H1 (cell line): ENCODE data around the gene ZSWIM4. TPM values are rescaled to one million over a fixed set of nuclear protein-coding genes. Genes with fewer than 3 reads are reported as not detected.

Source experiments
- CTCF ChIA-PET: fragments of 300-600 bp; sonication (Branson Sonifier 250); formaldehyde crosslinking; loops from one replicate; lab custom pipeline; 2021; ENCODE audit not compliant: partially characterized antibody; lab: Charles Lee
- POLR2A ChIA-PET: fragments of 300-600 bp; sonication (Branson Sonifier 250); formaldehyde crosslinking; loops from one replicate; lab custom pipeline; 2021; ENCODE audit warnings: inconsistent platforms; ENCODE audit not compliant: partially characterized antibody; lab: Charles Lee
- DNase-seq, 2 experiments: peaks; one replicate each; pipeline versions ENCODE4 v3.0.0 to v3.0.0-alpha.2; 2010 to 2022; ENCODE audit warnings: low spot score in 2 of 2, low read depth in 1 of 2, mixed read lengths in 1 of 2
- FAIRE-seq: peaks from 2 replicates; lab custom pipeline; 2011; peaks lifted over from hg19 to GRCh38; lab: Jason Lieb, UNC
- H2AFZ ChIP-seq: 2 replicates; pipeline ENCODE4 v1.8.1; 2012; ENCODE audit warnings: low read length, inconsistent platforms
- H2AK5ac ChIP-seq: 2 replicates; pipeline ENCODE4 v1.6.1; 2013; ENCODE audit warnings: low read depth, low read length
- H2BK120ac ChIP-seq: replicated peaks from 2 replicates; pipeline ENCODE3; 2013; ENCODE audit warnings: low read depth, low read length, inconsistent platforms
- H2BK12ac ChIP-seq: 2 replicates; pipeline ENCODE4 v1.6.1; 2013; ENCODE audit warnings: low read depth, low read length
- H2BK15ac ChIP-seq: 2 replicates; pipeline ENCODE4 v1.6.1; 2013; ENCODE audit warnings: low read length
- H2BK20ac ChIP-seq: 2 replicates; pipeline ENCODE4 v1.6.1; 2013; ENCODE audit warnings: low read length
- H2BK5ac ChIP-seq: 2 replicates; pipeline ENCODE4 v1.6.1; 2013; ENCODE audit warnings: low read depth, low read length
- H3K14ac ChIP-seq: 2 replicates; pipeline ENCODE4 v1.6.1; 2013; ENCODE audit warnings: inconsistent platforms; ENCODE audit not compliant: insufficient read length
- H3K18ac ChIP-seq: 2 replicates; pipeline ENCODE4 v1.6.1; 2013; ENCODE audit warnings: low read length; ENCODE audit errors: extremely low read depth
- H3K23ac ChIP-seq: 2 replicates; pipeline ENCODE4 v1.6.1; 2013; ENCODE audit warnings: inconsistent platforms; ENCODE audit not compliant: insufficient read length
- H3K23me2 ChIP-seq: 2 replicates; pipeline ENCODE4 v1.6.1; 2013; ENCODE audit warnings: low read depth, low read length
- H3K27ac ChIP-seq: 2 replicates; pipeline ENCODE4 v1.6.1; 2011; ENCODE audit warnings: low read depth, low read length, inconsistent platforms
- H3K27me3 ChIP-seq, 4 experiments: replicated peaks in 1 of 4; 1 replicate in 1 of 4; 2 replicates in 3 of 4; pipeline versions ENCODE4 v1.6.1 to v1.8.1; 2011 to 2013; ENCODE audit warnings: low read length in 3 of 4, mild to moderate bottlenecking in 3 of 4, inconsistent platforms in 2 of 4, mixed read lengths in 2 of 4, moderate library complexity in 1 of 4; ENCODE audit not compliant: control insufficient read depth in 3 of 4, insufficient read depth in 3 of 4; ENCODE audit errors: extremely low read depth in 1 of 4
- H3K36me3 ChIP-seq, 4 experiments: 2 replicates each; pipeline versions ENCODE4 v1.6.1 to v1.8.1; 2011 to 2013; ENCODE audit warnings: mild to moderate bottlenecking in 4 of 4, low read length in 3 of 4, moderate library complexity in 2 of 4, control low read depth in 1 of 4, inconsistent platforms in 1 of 4; ENCODE audit not compliant: insufficient read depth in 4 of 4, control insufficient read depth in 2 of 4
- H3K4ac ChIP-seq: replicated peaks from 2 replicates; pipeline ENCODE3; 2013; ENCODE audit warnings: low read length, low read depth, mixed read lengths, inconsistent platforms; ENCODE audit not compliant: insufficient read length
- H3K4me1 ChIP-seq, 4 experiments: replicated peaks in 1 of 4; 1 replicate in 1 of 4; 2 replicates in 3 of 4; pipeline versions ENCODE4 v1.6.1 to v1.8.1; 2011 to 2013; ENCODE audit warnings: low read length in 3 of 4, inconsistent platforms in 2 of 4, mixed read lengths in 1 of 4; ENCODE audit not compliant: insufficient read depth in 4 of 4, control insufficient read depth in 3 of 4
- H3K4me2 ChIP-seq, 2 experiments: 2 replicates each; pipeline versions ENCODE4 v1.6.1 to v1.8.1; 2011 to 2013; ENCODE audit warnings: low read depth in 2 of 2, low read length in 2 of 2, control low read depth in 1 of 2, inconsistent platforms in 1 of 2, mild to moderate bottlenecking in 1 of 2; ENCODE audit not compliant: insufficient read depth in 1 of 2
- H3K4me3 ChIP-seq, 4 experiments: fragments of 200-600, 300-600 bp in 1 of 4; sonication (generic), shearing (Covaris generic), sonication (Bioruptor Twin) in 1 of 4; 2 replicates each; pipeline versions ENCODE4 v1.5.1 to v1.8.1; 2011 to 2016; ENCODE audit warnings: low read length in 4 of 4, low read depth in 3 of 4, control low read depth in 2 of 4, inconsistent platforms in 2 of 4, mild to moderate bottlenecking in 2 of 4, mixed read lengths in 1 of 4, moderate library complexity in 1 of 4; ENCODE audit not compliant: insufficient read depth in 2 of 4; ENCODE audit errors: extremely low read depth in 1 of 4
- H3K56ac ChIP-seq: replicated peaks from 2 replicates; pipeline ENCODE3; 2013; ENCODE audit warnings: low read depth, mild to moderate bottlenecking, mixed read lengths, low read length, inconsistent platforms; ENCODE audit not compliant: insufficient read length
- H3K79me1 ChIP-seq: 2 replicates; pipeline ENCODE4 v1.6.1; 2013; ENCODE audit warnings: low read depth, low read length, control low read depth
- H3K79me2 ChIP-seq, 2 experiments: 2 replicates each; pipeline versions ENCODE4 v1.6.1 to v1.8.1; 2012 to 2013; ENCODE audit warnings: low read length in 2 of 2, mild to moderate bottlenecking in 2 of 2, inconsistent platforms in 1 of 2; ENCODE audit not compliant: insufficient read depth in 2 of 2, control insufficient read depth in 1 of 2
- H3K9ac ChIP-seq, 4 experiments: replicated peaks in 1 of 4; 1 replicate in 1 of 4; 2 replicates in 3 of 4; pipeline versions ENCODE4 v1.6.1 to v1.8.1; 2011 to 2013; ENCODE audit warnings: low read depth in 3 of 4, low read length in 3 of 4, control low read depth in 2 of 4, mild to moderate bottlenecking in 2 of 4, moderate library complexity in 2 of 4, inconsistent platforms in 1 of 4; ENCODE audit errors: extremely low read depth in 1 of 4
- H3K9me3 ChIP-seq, 2 experiments: 2 replicates each; pipeline versions ENCODE4 v1.6.1 to v1.8.1; 2012 to 2013; ENCODE audit warnings: mild to moderate bottlenecking in 2 of 2, moderate library complexity in 2 of 2, control low read depth in 1 of 2, inconsistent platforms in 1 of 2, low read depth in 1 of 2, low read length in 1 of 2, mixed read lengths in 1 of 2; ENCODE audit not compliant: insufficient read depth in 2 of 2
- H4K20me1 ChIP-seq, 2 experiments: replicated peaks in 1 of 2; 2 replicates each; pipeline versions ENCODE3 to v1.8.1; 2011 to 2013; ENCODE audit warnings: inconsistent platforms in 2 of 2, low read length in 2 of 2, mild to moderate bottlenecking in 1 of 2; ENCODE audit not compliant: insufficient read depth in 2 of 2, control insufficient read depth in 1 of 2
- H4K5ac ChIP-seq: 2 replicates; pipeline ENCODE4 v1.6.1; 2013; ENCODE audit warnings: low read length, low read depth, mixed read lengths, inconsistent platforms; ENCODE audit not compliant: insufficient read length
- H4K8ac ChIP-seq: 2 replicates; pipeline ENCODE4 v1.8.0; 2013; ENCODE audit warnings: mild to moderate bottlenecking, moderate library complexity, low read length, inconsistent platforms; ENCODE audit not compliant: insufficient read depth; ENCODE audit errors: extremely low read depth
- H4K91ac ChIP-seq: replicated peaks from 2 replicates; pipeline ENCODE3; 2013; ENCODE audit warnings: low read length, mixed read lengths, inconsistent platforms; ENCODE audit not compliant: insufficient read length
- ASH2L ChIP-seq: fragments of 200-600, 300-600 bp; sonication (generic); IDR thresholded peaks from one replicate; pipeline ENCODE4 v1.7.1; 2017; ENCODE audit warnings: low read length
- CBX8 ChIP-seq: fragments of 300-800, 300-1000 bp; sonication (generic); IDR thresholded peaks from 2 replicates; pipeline ENCODE4 v1.7.1; 2016; ENCODE audit warnings: low read depth, low read length, borderline replicate concordance
- CREB1 ChIP-seq: IDR thresholded peaks from 2 replicates; pipeline ENCODE4 v1.6.1; 2012; ENCODE audit warnings: inconsistent platforms
- PHF8 ChIP-seq: fragments of 200-600 bp; sonication (generic); conservative IDR thresholded peaks from 2 replicates; pipeline ENCODE4 v1.7.1; 2012; ENCODE audit warnings: low read depth, mild to moderate bottlenecking, inconsistent platforms, low read length, moderate library complexity
- POLR2A ChIP-seq, 2 experiments: IDR thresholded peaks; 1 replicate in 1 of 2; 2 replicates in 1 of 2; pipeline ENCODE4 v1.6.1; 2011; ENCODE audit warnings: low read depth in 2 of 2, low read length in 2 of 2, mild to moderate bottlenecking in 2 of 2; ENCODE audit errors: control extremely low read depth in 1 of 2
- POLR2AphosphoS5 ChIP-seq: IDR thresholded peaks from 2 replicates; pipeline ENCODE4 v1.6.1; 2011; ENCODE audit warnings: low read depth, low read length
- RBBP5 ChIP-seq: IDR thresholded peaks from 2 replicates; pipeline ENCODE4 v1.7.1; 2012; ENCODE audit warnings: low read depth, mild to moderate bottlenecking, inconsistent platforms, low read length, moderate library complexity, borderline replicate concordance
- SIN3A ChIP-seq, 2 experiments: IDR thresholded peaks in 1 of 2; conservative IDR thresholded peaks in 1 of 2; 2 replicates each; pipeline ENCODE4 v1.6.1; 2011 to 2012; ENCODE audit warnings: low read length in 2 of 2, improper control_type of control experiment in 1 of 2, low read depth in 1 of 2, mild to moderate bottlenecking in 1 of 2
- SP1 ChIP-seq: IDR thresholded peaks from 2 replicates; pipeline ENCODE4 v1.6.1; 2011; ENCODE audit warnings: low read depth, low read length
- TAF1 ChIP-seq: IDR thresholded peaks from 2 replicates; pipeline ENCODE4 v1.6.1; 2011; ENCODE audit warnings: mild to moderate bottlenecking, low read depth, low read length
- WGBS, 2 experiments: shearing (Covaris generic) in 1 of 2; methylation state at CpG; one replicate each; pipeline versions ENCODE4 v1.1.6 to v1.1.7; 2013 to 2015; ENCODE audit warnings: low lambda C conversion rate in 2 of 2, mixed read lengths in 2 of 2, inconsistent platforms in 1 of 2, low coverage in 1 of 2, missing lambda C conversion rate in 1 of 2; ENCODE audit not compliant: insufficient replicate concordance in 2 of 2, insufficient coverage in 1 of 2, insufficient read length in 1 of 2; ENCODE audit errors: extremely low coverage in 1 of 2, missing lambda C conversion rate in 1 of 2; 5-methylcytosine and 5-hydroxymethylcytosine counted together
- polyA plus RNA-seq, 7 experiments: library from polyadenylated mRNA; depleted of rRNA in 3 of 7; stranded (reverse) in 5 of 7; unstranded in 2 of 7; fragments of >200 nt in 5 of 7; fragments of 200-250 nt in 2 of 7; gene quantifications; 1 replicate in 5 of 7; 2 replicates in 1 of 7; 4 replicates in 1 of 7; pipeline versions ENCODE4 v1.2.1 to v1.2.3, GENCODE V29; 2011 to 2013; ENCODE audit warnings: missing spikeins in 2 of 7, mixed read lengths in 2 of 7
- total RNA-seq: library from RNA; stranded (reverse); fragmentation: NEBNext Ultra II Directional; extraction: Animal tissue kit (Norgen Biotek cat#: 25700); gene quantifications from 2 replicates; pipeline ENCODE4 v1.2.1, GENCODE V29; 2021
- TF ChIP-seq, protein P1 (sequence below): IDR thresholded peaks from 2 replicates; pipeline ENCODE4 v1.6.1; 2012; ENCODE audit warnings: inconsistent platforms

ZSWIM4 gene
- total and polyA plus RNA-seq, 2 of the 8 experiments (the other 6 are each of a cell fraction or from before 2014, with no cell fraction given) = 12.2 to 31.1 TPM

DNA sequence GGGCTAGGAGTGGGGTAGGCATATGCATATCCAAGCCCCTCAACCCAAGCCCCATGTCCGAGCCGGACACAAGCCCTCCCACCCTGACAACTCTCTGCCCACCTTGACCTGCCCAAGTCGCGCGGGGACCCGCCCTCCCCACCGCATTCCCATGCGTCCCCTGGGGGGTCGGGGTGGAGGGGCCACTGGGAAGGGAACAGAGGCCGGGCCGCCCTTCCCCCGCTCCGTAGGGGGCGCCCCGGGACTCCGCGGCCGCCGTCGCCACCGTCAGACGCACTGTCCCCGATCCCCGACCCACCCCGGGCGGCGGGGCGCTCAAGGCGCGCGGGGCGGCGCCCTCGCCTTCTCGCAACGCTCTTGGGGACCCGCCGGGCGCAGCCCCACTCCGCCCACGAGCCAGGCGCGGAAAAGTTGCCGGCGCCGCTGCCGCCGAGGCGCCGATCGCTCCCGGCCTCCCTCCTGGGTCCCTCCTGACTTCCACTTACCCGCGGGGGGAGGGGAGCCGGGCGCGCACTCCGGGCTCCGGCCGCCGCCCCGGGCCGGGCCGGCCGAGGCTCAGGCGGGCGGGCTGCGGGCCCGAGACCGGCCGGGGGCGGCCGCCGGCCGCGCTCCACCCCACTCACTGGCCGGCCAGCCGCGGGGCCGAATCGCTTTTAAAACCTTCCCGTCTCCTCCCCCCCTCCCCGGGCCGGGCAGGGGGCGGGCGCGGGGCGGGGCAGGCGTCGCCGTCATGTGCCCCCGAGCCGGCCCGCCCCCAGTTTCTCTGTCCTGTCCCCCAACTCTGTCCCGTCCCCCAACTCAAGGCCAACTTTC, 47.3 kb downstream of the ZSWIM4 start:
- Histone ChIP-seq H3K9me3 (no peaks in the 10 kb centered on the region), H3K79me2 (peaks cover 0 to 3% of the 10 kb centered on the region in 2 experiments; a peak in 2 of 4 replicates), H4K20me1 (peaks cover 1 to 5% of the 10 kb centered on the region in 2 experiments), H3K4me1 (peaks cover 0 to 44% (median 35%) of the 10 kb centered on the region in 4 experiments; a peak in 6 of 7 replicates), H2BK5ac (0 out of 2 replicates have a peak overlapping the region, but pooled peaks have one; percentile 44), H3K18ac (peak overlapping the region; percentile 90), H3K4me2 (peak overlapping the region; percentile 67 to 79), H3K23ac (no peak overlapping the region), H3K79me1 (no peaks in the 10 kb centered on the region), H4K5ac (peak overlapping the region; percentile 71), H3K9ac (peak overlapping the region in 3 of 4 experiments; percentile 48 to 82 (median 60); a peak in 4 of 7 replicates), H2BK120ac (no peak overlapping the region), H3K27ac (no peak overlapping the region), H2AK5ac (no peak overlapping the region), H2BK20ac (no peak overlapping the region), H3K27me3 (no peaks in the 10 kb centered on the region), H3K23me2 (peaks cover 14% of the 10 kb centered on the region; the same call in 1 of the 2 replicates), H3K14ac (no peak overlapping the region), H3K36me3 (no peaks in the 10 kb centered on the region), H2BK15ac (0 out of 2 replicates have a peak overlapping the region, but pooled peaks have one; percentile 61), H3K4me3 (peak overlapping the region; percentile 48 to 74 (median 60)), H2BK12ac (peak overlapping the region; percentile 90; the same call in 1 of the 2 replicates), H4K91ac (peak overlapping the region; percentile 84), H3K4ac (no peak overlapping the region), H2AFZ (0 out of 2 replicates have a peak overlapping the region, but pooled peaks have one; percentile 7), H4K8ac (peak overlapping the region; percentile 87), H3K56ac (no peak overlapping the region)
- ChIA-PET POLR2A (interaction anchor here (0.7 to 1.7 kb wide), 6 partner anchors 8 to 68 kb away, joined by 3 to 5 read pairs (median 4); no protein-coding TSS in a partner anchor), CTCF (interaction anchor here (1.2 to 1.4 kb wide), 2 partner anchors 15 to 38 kb away, joined by 5 to 7 read pairs; no protein-coding TSS in a partner anchor)
- WGBS, 2 experiments = 11% methylated on average over 4 of the region's 95 CpGs; no CpG with 5 or more reads in 1 of the 2 experiments
- FAIRE-seq (no peak), DNase-seq (no peak)
- TF ChIP-seq POLR2AphosphoS5 = no peak
- TF ChIP-seq SP1 = no peak
- TF ChIP-seq, protein P1, sequence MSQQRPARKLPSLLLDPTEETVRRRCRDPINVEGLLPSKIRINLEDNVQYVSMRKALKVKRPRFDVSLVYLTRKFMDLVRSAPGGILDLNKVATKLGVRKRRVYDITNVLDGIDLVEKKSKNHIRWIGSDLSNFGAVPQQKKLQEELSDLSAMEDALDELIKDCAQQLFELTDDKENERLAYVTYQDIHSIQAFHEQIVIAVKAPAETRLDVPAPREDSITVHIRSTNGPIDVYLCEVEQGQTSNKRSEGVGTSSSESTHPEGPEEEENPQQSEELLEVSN = no peak
- no peak for TF ChIP-seq CBX8
- TF ChIP-seq ASH2L = peak; percentile 32
- peak; percentile 65; the same call in 1 of the 2 replicates for TF ChIP-seq TAF1
- TF ChIP-seq PHF8 = peak; percentile 42; the same call in 1 of the 2 replicates
- no peak for TF ChIP-seq CREB1
- TF ChIP-seq RBBP5 = no peak
- TF ChIP-seq SIN3A (conservative IDR thresholded peaks at IDR 0.05 in 1 of 2, IDR thresholded peaks at IDR 0.05 in 1 of 2; ENCODE audit: low read depth in 1 of 2, low read length in 2 of 2) = peak in 1 of 2 experiments; percentile 33; a peak in 1 of 4 replicates
- peak in 1 of 2 experiments; percentile 54; a peak in 1 of 3 replicates for TF ChIP-seq POLR2A (IDR thresholded peaks at IDR 0.05; ENCODE audit: control extremely low read depth in 1 of 2, low read depth in 2 of 2, low read length in 2 of 2)
